Measurements from ENCODE around the gene SMG6.

SMG6 gene

GRCh38 chr17:2197271-2197670 lies 106.3 kb downstream of the SMG6 start:
- DNase-seq: no peak

GRCh38 chr17:2195729-2196128 lies 107.9 kb downstream of the SMG6 start:
- DNase-seq: no peak

GRCh38 chr17:2194889-2195335 lies 108.7 kb downstream of the SMG6 start:
- DNase-seq: no peak

- no peak for DNase-seq
These were observed 111.1 kb downstream of the SMG6 start for GRCh38 chr17:2192367-2193057.

GRCh38 chr17:2191785-2192184 lies 111.8 kb downstream of the SMG6 start:
- no peak for DNase-seq

- no peak for DNase-seq
These were observed 112.4 kb downstream of the SMG6 start for GRCh38 chr17:2191227-2191626.

GRCh38 chr17:2190014-2190413 lies 113.6 kb downstream of the SMG6 start:
- DNase-seq: no peak

- no peak for DNase-seq
These were observed 114.5 kb downstream of the SMG6 start for GRCh38 chr17:2188971-2189630.

GRCh38 chr17:2187758-2188157 lies 115.8 kb downstream of the SMG6 start:
- no peak for DNase-seq

GRCh38 chr17:2186937-2187336 lies 116.6 kb downstream of the SMG6 start:
- DNase-seq: no peak

GRCh38 chr17:2184993-2185931 lies 118.3 kb downstream of the SMG6 start:
- no peak for DNase-seq

- no peak for DNase-seq
These were observed 120.2 kb downstream of the SMG6 start for GRCh38 chr17:2183346-2183745.

- no peak for DNase-seq
These were observed 121.6 kb downstream of the SMG6 start for GRCh38 chr17:2181897-2182448.

GRCh38 chr17:2181206-2181896 lies 122.2 kb downstream of the SMG6 start:
- no peak for DNase-seq

GRCh38 chr17:2180768-2181167 lies 122.8 kb downstream of the SMG6 start:
- DNase-seq: no peak

- DNase-seq: no peak
These were observed 123.8 kb downstream of the SMG6 start for GRCh38 chr17:2179615-2180295.

GRCh38 chr17:2178798-2179501 lies 124.6 kb downstream of the SMG6 start:
- DNase-seq: no peak

- no peak for DNase-seq
These were observed 126.3 kb downstream of the SMG6 start for GRCh38 chr17:2177235-2177811.

GRCh38 chr17:2176499-2177169 lies 127.0 kb downstream of the SMG6 start:
- DNase-seq: no peak

- DNase-seq: no peak
These were observed 128.3 kb downstream of the SMG6 start for GRCh38 chr17:2175294-2175628.

All from SIG-M5 (cell line).